Activated T-cell treated with anti-CD3 and anti-CD28 coated beads, Interleukin-2, amount 50 U/mL, for 4 hours (primary cell): ENCODE data around the gene CASP3. TPM values are rescaled to one million over a fixed set of nuclear protein-coding genes. Genes with fewer than 3 reads are reported as not detected.
"Not testable (repeated sequence)": the region's sequence is repeated elsewhere in the genome, so short reads cannot be mapped to it uniquely, and the experiment has no call there.

Experiments used
- ATAC-seq, 2 donors: fragments of 200-7000 bp; cut with Tn5 transposase; one replicate each; pipeline ENCODE4 v1.10.0; 2021
- DNase-seq: peaks from one replicate; pipeline ENCODE4 v3.0.0-alpha.2; 2020
- H3K27me3 Mint-ChIP-seq: one replicate; pipeline ENCODE4 v1.8.0; 2021; ENCODE audit warnings: low read depth, mixed read lengths
- H3K36me3 Mint-ChIP-seq: one replicate; pipeline ENCODE4 v1.8.0; 2022; ENCODE audit warnings: mixed read lengths; ENCODE audit not compliant: insufficient read depth
- H3K4me1 Mint-ChIP-seq: one replicate; pipeline ENCODE4 v1.8.0; 2021; ENCODE audit warnings: low read depth, mixed read lengths
- H3K4me3 Mint-ChIP-seq: one replicate; pipeline ENCODE4 v1.8.0; 2021; ENCODE audit warnings: mild to moderate bottlenecking, moderate library complexity, mixed read lengths
- H3K9me3 Mint-ChIP-seq: one replicate; pipeline ENCODE4 v1.8.0; 2021; ENCODE audit warnings: mixed read lengths
- total RNA-seq, 3 donors: library from RNA; stranded (reverse); gene quantifications; one replicate each; pipeline ENCODE4 v1.2.1, GENCODE V29; 2021

CASP3 gene
- total RNA-seq, 3 donors from 2014 or later, result 38.0 to 39.5 (median 38.6) TPM

- not testable (repeated sequence) for H3K36me3 Mint-ChIP-seq, H3K4me1 Mint-ChIP-seq, H3K4me3 Mint-ChIP-seq, H3K9me3 Mint-ChIP-seq, DNase-seq, H3K27me3 Mint-ChIP-seq, ATAC-seq
These were observed 41.8 kb downstream of the CASP3 start for GRCh38 chr4:184607429-184607828.

GRCh38 chr4:184602857-184603256, 46.4 kb downstream of the CASP3 start:
- H3K36me3 Mint-ChIP-seq, H3K9me3 Mint-ChIP-seq, H3K4me3 Mint-ChIP-seq, ATAC-seq, DNase-seq, H3K4me1 Mint-ChIP-seq: not testable (repeated sequence)
- H3K27me3 Mint-ChIP-seq, result peaks cover 23% of the 10 kb centered on the region

- not testable (repeated sequence) for H3K9me3 Mint-ChIP-seq, DNase-seq, H3K36me3 Mint-ChIP-seq, H3K4me1 Mint-ChIP-seq, H3K4me3 Mint-ChIP-seq
- H3K27me3 Mint-ChIP-seq, result peaks cover 23% of the 10 kb centered on the region
- peak; percentile 35 to 51 for ATAC-seq
These were observed 48.3 kb downstream of the CASP3 start for GRCh38 chr4:184600982-184601381.

- no peak overlapping the region for H3K4me3 Mint-ChIP-seq
These were observed 49.6 kb downstream of the CASP3 start for GRCh38 chr4:184599492-184600135.

GRCh38 chr4:184598753-184599491, 50.3 kb downstream of the CASP3 start:
- H3K27me3 Mint-ChIP-seq, result peaks cover 23% of the 10 kb centered on the region
- H3K9me3 Mint-ChIP-seq, result peaks cover 7% of the 10 kb centered on the region
- DNase-seq, result no peak
- no peaks in the 10 kb centered on the region for H3K36me3 Mint-ChIP-seq
- ATAC-seq, result no peak
- peaks cover 5% of the 10 kb centered on the region for H3K4me1 Mint-ChIP-seq
- no peak overlapping the region for H3K4me3 Mint-ChIP-seq

More at GRCh38 chr4:184599492-184600135, 49.6 kb downstream of the CASP3 start:
- H3K9me3 Mint-ChIP-seq, result peaks cover 7% of the 10 kb centered on the region
- ATAC-seq (no peak), DNase-seq (no peak)
- H3K36me3 Mint-ChIP-seq, result no peaks in the 10 kb centered on the region
- H3K4me1 Mint-ChIP-seq, result peaks cover 5% of the 10 kb centered on the region
- peaks cover 23% of the 10 kb centered on the region for H3K27me3 Mint-ChIP-seq

GRCh38 chr4:184596617-184597185, 52.5 kb downstream of the CASP3 start:
- no peaks in the 10 kb centered on the region for H3K9me3 Mint-ChIP-seq
- no peaks in the 10 kb centered on the region for H3K36me3 Mint-ChIP-seq
- DNase-seq, result no peak
- peaks cover 23% of the 10 kb centered on the region for H3K27me3 Mint-ChIP-seq
- peaks cover 5% of the 10 kb centered on the region for H3K4me1 Mint-ChIP-seq
- H3K4me3 Mint-ChIP-seq, result no peak overlapping the region
- no peak for ATAC-seq

GRCh38 chr4:184596044-184596616, 53.1 kb downstream of the CASP3 start:
- Mint-ChIP-seq H3K9me3 (no peaks in the 10 kb centered on the region), H3K27me3 (peaks cover 19% of the 10 kb centered on the region), H3K4me3 (no peak overlapping the region), H3K4me1 (peaks cover 3% of the 10 kb centered on the region), H3K36me3 (no peaks in the 10 kb centered on the region)
- ATAC-seq, result no peak
- no peak for DNase-seq

- Mint-ChIP-seq H3K9me3 (no peaks in the 10 kb centered on the region), H3K4me3 (no peak overlapping the region), H3K4me1 (no peaks in the 10 kb centered on the region), H3K36me3 (no peaks in the 10 kb centered on the region), H3K27me3 (peaks cover 15% of the 10 kb centered on the region)
- no peak for DNase-seq
- ATAC-seq, result no peak
These were observed 53.8 kb downstream of the CASP3 start for GRCh38 chr4:184595430-184595829.

- DNase-seq, result no peak
- Mint-ChIP-seq H3K36me3 (no peaks in the 10 kb centered on the region), H3K27me3 (no peaks in the 10 kb centered on the region), H3K4me3 (no peak overlapping the region), H3K9me3 (no peaks in the 10 kb centered on the region), H3K4me1 (no peaks in the 10 kb centered on the region)
- ATAC-seq, result no peak
These were observed 55.8 kb downstream of the CASP3 start for GRCh38 chr4:184593461-184593860.

GRCh38 chr4:184591747-184592270, 57.4 kb downstream of the CASP3 start:
- not testable (repeated sequence) for H3K36me3 Mint-ChIP-seq, ATAC-seq, H3K4me1 Mint-ChIP-seq, H3K4me3 Mint-ChIP-seq, H3K27me3 Mint-ChIP-seq, H3K9me3 Mint-ChIP-seq, DNase-seq

- H3K36me3 Mint-ChIP-seq, result no peaks in the 10 kb centered on the region
- no peaks in the 10 kb centered on the region for H3K4me1 Mint-ChIP-seq
- no peaks in the 10 kb centered on the region for H3K9me3 Mint-ChIP-seq
These were observed 58.1 kb downstream of the CASP3 start for GRCh38 chr4:184591070-184591677.

GRCh38 chr4:184590196-184590595, 59.1 kb downstream of the CASP3 start:
- Mint-ChIP-seq H3K9me3 (no peaks in the 10 kb centered on the region), H3K27me3 (no peaks in the 10 kb centered on the region), H3K36me3 (no peaks in the 10 kb centered on the region), H3K4me3 (no peak overlapping the region), H3K4me1 (peaks cover under 1% of the 10 kb centered on the region)
- ATAC-seq (no peak), DNase-seq (no peak)

More at GRCh38 chr4:184591070-184591677, 58.1 kb downstream of the CASP3 start:
- DNase-seq (no peak), ATAC-seq (no peak)
- Mint-ChIP-seq H3K4me3 (no peak overlapping the region), H3K27me3 (no peaks in the 10 kb centered on the region)

- Mint-ChIP-seq H3K4me3 (no peak overlapping the region), H3K9me3 (no peaks in the 10 kb centered on the region), H3K36me3 (no peaks in the 10 kb centered on the region), H3K4me1 (peaks cover 9% of the 10 kb centered on the region), H3K27me3 (no peaks in the 10 kb centered on the region)
- ATAC-seq (no peak), DNase-seq (no peak)
These were observed 60.4 kb downstream of the CASP3 start for GRCh38 chr4:184588893-184589292.

GRCh38 chr4:184587701-184588100, 61.5 kb downstream of the CASP3 start:
- Mint-ChIP-seq H3K4me3 (no peak overlapping the region), H3K36me3 (no peaks in the 10 kb centered on the region), H3K9me3 (no peaks in the 10 kb centered on the region), H3K27me3 (no peaks in the 10 kb centered on the region), H3K4me1 (peaks cover 19% of the 10 kb centered on the region)
- DNase-seq, result no peak
- ATAC-seq, result no peak
